ENCODE measurements around the gene TRAIP. TPM values are rescaled to one million over a fixed set of nuclear protein-coding genes. Genes with fewer than 3 reads are reported as not detected.
"Not testable (repeated sequence)": the region's sequence is repeated elsewhere in the genome, so short reads cannot be mapped to it uniquely, and the experiment has no call there.

TRAIP gene
- total RNA-seq, 1 experiment from 2014 or later, result 18.5 TPM

DNA sequence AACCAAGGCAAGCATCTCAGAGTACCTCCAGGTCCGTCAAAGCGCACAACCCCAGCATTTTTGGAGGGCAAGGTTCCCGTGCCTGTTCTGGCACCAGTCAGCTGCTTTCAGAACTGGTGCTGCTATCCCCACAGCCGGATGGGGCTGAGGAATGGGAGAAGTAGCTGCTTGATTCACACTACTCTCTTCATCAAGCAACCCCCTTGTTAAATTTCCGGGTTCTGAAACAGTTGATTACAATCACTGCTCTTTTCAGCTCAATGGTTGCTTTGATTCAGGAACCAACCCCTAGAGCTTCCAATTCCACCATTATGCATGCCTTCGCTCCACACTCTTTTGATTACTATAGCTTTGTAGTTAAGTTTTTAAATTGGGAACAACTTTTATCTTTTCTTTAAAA, 30.3 kb downstream of the TRAIP start:
- no peak for TF ChIP-seq POLR2AphosphoS5 (IDR thresholded peaks at IDR 0.05; ENCODE audit: low read depth, low read length)
- in situ Hi-C loops (cut with HindIII; ENCODE audit: low pct_unique_long_range_greater_than_20kb, low sequenced_read_pairs), result no loop called here
- Histone ChIP-seq H3K9me3 (ENCODE audit: control insufficient read depth, insufficient read depth, low read depth, low read length) (no peaks in the 10 kb centered on the region), H3K27me3 (ENCODE audit: control insufficient read depth, insufficient read depth, low read length) (no peaks in the 10 kb centered on the region), H3K4me3 (ENCODE audit: low read depth in 2 of 2, low read length in 2 of 2) (no peak overlapping the region), H3K27ac (ENCODE audit: low read length) (no peak overlapping the region), H3K4me1 (ENCODE audit: control insufficient read depth, insufficient read depth, low read length) (no peaks in the 10 kb centered on the region), H3K36me3 (ENCODE audit: control insufficient read depth, insufficient read depth, low read length) (no peaks in the 10 kb centered on the region)
- CTCF ChIA-PET, result interaction anchor here (0.7 kb wide), 1 partner anchor 83 kb away, joined by 7 read pairs; no protein-coding TSS in a partner anchor
- ATAC-seq (no peak), DNase-seq (ENCODE audit: low read depth, low spot score) (no peak)
- POLR2A ChIA-PET, result no interaction called here
- intact Hi-C loops (cut with micrococcal nuclease; ENCODE audit: unreplicated experiment), result no loop called here
- no TSS peak for BruUV-seq (replicated peaks)

GRCh38 chr3:49823131-49823530, 33.2 kb downstream of the TRAIP start:
- DNase-seq (ENCODE audit: low read depth, low spot score); H3K4me3 ChIP-seq (ENCODE audit: low read depth in 2 of 2, low read length in 2 of 2); H3K36me3 ChIP-seq (ENCODE audit: control insufficient read depth, insufficient read depth, low read length); intact Hi-C loops (cut with micrococcal nuclease; ENCODE audit: unreplicated experiment); H3K27ac ChIP-seq (ENCODE audit: low read length); POLR2A ChIA-PET; H3K9me3 ChIP-seq (ENCODE audit: control insufficient read depth, insufficient read depth, low read depth, low read length); in situ Hi-C loops (cut with HindIII; ENCODE audit: low pct_unique_long_range_greater_than_20kb, low sequenced_read_pairs); BruUV-seq (replicated peaks); H3K27me3 ChIP-seq (ENCODE audit: control insufficient read depth, insufficient read depth, low read length); ATAC-seq; H3K4me1 ChIP-seq (ENCODE audit: control insufficient read depth, insufficient read depth, low read length): not testable (repeated sequence)
- CTCF ChIA-PET, result interaction anchor here (0.7 kb wide), 1 partner anchor 14 kb away, joined by 6 read pairs; no protein-coding TSS in a partner anchor

- H3K9me3 ChIP-seq (ENCODE audit: control insufficient read depth, insufficient read depth, low read depth, low read length), result no peaks in the 10 kb centered on the region
- peak within 1 kb of the TSS; percentile 51 for H3K27ac ChIP-seq (ENCODE audit: low read length)
- DNase-seq (ENCODE audit: low read depth, low spot score) (no peak), ATAC-seq (peak; percentile 86)
- H3K4me1 ChIP-seq (ENCODE audit: control insufficient read depth, insufficient read depth, low read length), result no peaks in the 10 kb centered on the region
- no peaks in the 10 kb centered on the region for H3K27me3 ChIP-seq (ENCODE audit: control insufficient read depth, insufficient read depth, low read length)
- peak within 1 kb of the TSS; percentile 13 to 37 for H3K4me3 ChIP-seq (ENCODE audit: low read depth in 2 of 2, low read length in 2 of 2)
- no peak for TF ChIP-seq TCF7L2 (IDR thresholded peaks at IDR 0.05; ENCODE audit: low read depth, low read length)
- TF ChIP-seq SIN3A (IDR thresholded peaks at IDR 0.05; ENCODE audit: borderline replicate concordance, insufficient read depth, low read depth, low read length), result no peak
- TF ChIP-seq, protein P1, sequence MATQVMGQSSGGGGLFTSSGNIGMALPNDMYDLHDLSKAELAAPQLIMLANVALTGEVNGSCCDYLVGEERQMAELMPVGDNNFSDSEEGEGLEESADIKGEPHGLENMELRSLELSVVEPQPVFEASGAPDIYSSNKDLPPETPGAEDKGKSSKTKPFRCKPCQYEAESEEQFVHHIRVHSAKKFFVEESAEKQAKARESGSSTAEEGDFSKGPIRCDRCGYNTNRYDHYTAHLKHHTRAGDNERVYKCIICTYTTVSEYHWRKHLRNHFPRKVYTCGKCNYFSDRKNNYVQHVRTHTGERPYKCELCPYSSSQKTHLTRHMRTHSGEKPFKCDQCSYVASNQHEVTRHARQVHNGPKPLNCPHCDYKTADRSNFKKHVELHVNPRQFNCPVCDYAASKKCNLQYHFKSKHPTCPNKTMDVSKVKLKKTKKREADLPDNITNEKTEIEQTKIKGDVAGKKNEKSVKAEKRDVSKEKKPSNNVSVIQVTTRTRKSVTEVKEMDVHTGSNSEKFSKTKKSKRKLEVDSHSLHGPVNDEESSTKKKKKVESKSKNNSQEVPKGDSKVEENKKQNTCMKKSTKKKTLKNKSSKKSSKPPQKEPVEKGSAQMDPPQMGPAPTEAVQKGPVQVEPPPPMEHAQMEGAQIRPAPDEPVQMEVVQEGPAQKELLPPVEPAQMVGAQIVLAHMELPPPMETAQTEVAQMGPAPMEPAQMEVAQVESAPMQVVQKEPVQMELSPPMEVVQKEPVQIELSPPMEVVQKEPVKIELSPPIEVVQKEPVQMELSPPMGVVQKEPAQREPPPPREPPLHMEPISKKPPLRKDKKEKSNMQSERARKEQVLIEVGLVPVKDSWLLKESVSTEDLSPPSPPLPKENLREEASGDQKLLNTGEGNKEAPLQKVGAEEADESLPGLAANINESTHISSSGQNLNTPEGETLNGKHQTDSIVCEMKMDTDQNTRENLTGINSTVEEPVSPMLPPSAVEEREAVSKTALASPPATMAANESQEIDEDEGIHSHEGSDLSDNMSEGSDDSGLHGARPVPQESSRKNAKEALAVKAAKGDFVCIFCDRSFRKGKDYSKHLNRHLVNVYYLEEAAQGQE (IDR thresholded peaks at IDR 0.05; ENCODE audit: insufficient read depth in 1 of 2, low read depth in 2 of 2, low read length in 1 of 2), result no peak
- TF ChIP-seq, protein P2, sequence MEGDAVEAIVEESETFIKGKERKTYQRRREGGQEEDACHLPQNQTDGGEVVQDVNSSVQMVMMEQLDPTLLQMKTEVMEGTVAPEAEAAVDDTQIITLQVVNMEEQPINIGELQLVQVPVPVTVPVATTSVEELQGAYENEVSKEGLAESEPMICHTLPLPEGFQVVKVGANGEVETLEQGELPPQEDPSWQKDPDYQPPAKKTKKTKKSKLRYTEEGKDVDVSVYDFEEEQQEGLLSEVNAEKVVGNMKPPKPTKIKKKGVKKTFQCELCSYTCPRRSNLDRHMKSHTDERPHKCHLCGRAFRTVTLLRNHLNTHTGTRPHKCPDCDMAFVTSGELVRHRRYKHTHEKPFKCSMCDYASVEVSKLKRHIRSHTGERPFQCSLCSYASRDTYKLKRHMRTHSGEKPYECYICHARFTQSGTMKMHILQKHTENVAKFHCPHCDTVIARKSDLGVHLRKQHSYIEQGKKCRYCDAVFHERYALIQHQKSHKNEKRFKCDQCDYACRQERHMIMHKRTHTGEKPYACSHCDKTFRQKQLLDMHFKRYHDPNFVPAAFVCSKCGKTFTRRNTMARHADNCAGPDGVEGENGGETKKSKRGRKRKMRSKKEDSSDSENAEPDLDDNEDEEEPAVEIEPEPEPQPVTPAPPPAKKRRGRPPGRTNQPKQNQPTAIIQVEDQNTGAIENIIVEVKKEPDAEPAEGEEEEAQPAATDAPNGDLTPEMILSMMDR (IDR thresholded peaks at IDR 0.05), result no peak
- TF ChIP-seq POLR2AphosphoS5 (IDR thresholded peaks at IDR 0.05; ENCODE audit: low read depth, low read length), result no peak
- no TSS peak for BruUV-seq (replicated peaks)
- no peaks in the 10 kb centered on the region for H3K36me3 ChIP-seq (ENCODE audit: control insufficient read depth, insufficient read depth, low read length)
- in situ Hi-C loops (cut with HindIII; ENCODE audit: low pct_unique_long_range_greater_than_20kb, low sequenced_read_pairs) (no loop called here), intact Hi-C loops (cut with micrococcal nuclease; ENCODE audit: unreplicated experiment) (no loop called here)
- CTCF ChIA-PET, result interaction anchor here (1.2 kb wide), 1 partner anchor 28 kb away, joined by 3 read pairs; no protein-coding TSS in a partner anchor
- POLR2A ChIA-PET, result no interaction called here
Measured at GRCh38 chr3:49813497-49814174, 42.7 kb downstream of the TRAIP start, which contains the start of gene UBA7. UBA7 (minus strand) TSS chr3:49813953; CDS start chr3:49813787, 166 bp downstream.

Data from Panc1 (cell line).